HepG2 (cell line): ENCODE measurements around the gene ZNF845. TPM values are rescaled to one million over a fixed set of nuclear protein-coding genes. Genes with fewer than 3 reads are reported as not detected.

Source experiments
- BATF2 ChIP-seq: sonication (generic); formaldehyde crosslinking; IDR thresholded peaks from 2 replicates; pipeline ENCODE4 v1.8.0; 2022; ENCODE audit warnings: mild to moderate bottlenecking, missing genetic modification reagents, moderate library complexity
- DDIT3 ChIP-seq: sonication (generic); formaldehyde crosslinking; IDR thresholded peaks from 2 replicates; pipeline ENCODE4 v1.4.0; 2020; ENCODE audit warnings: mild to moderate bottlenecking, missing genetic modification reagents
- DMAP1 ChIP-seq: IDR thresholded peaks from 2 replicates; pipeline ENCODE4 v1.6.1; 2016
- GLI4 ChIP-seq: sonication (generic); formaldehyde crosslinking; IDR thresholded peaks from 2 replicates; pipeline ENCODE4 v1.5.1; 2020; ENCODE audit warnings: missing genetic modification reagents, mild to moderate bottlenecking, moderate library complexity, borderline replicate concordance
- GMEB2 ChIP-seq: IDR thresholded peaks from 2 replicates; pipeline ENCODE4 v1.6.1; 2016; ENCODE audit warnings: missing biosample characterization, missing genetic modification reagents, low read depth
- KDM3A ChIP-seq: IDR thresholded peaks from 2 replicates; pipeline ENCODE4 v1.6.1; 2018; ENCODE audit warnings: low read depth, missing compliant biosample characterization
- MED8 ChIP-seq: sonication (generic); formaldehyde crosslinking; IDR thresholded peaks from 2 replicates; pipeline ENCODE4 v1.8.1; 2023; ENCODE audit warnings: mild to moderate bottlenecking, missing genetic modification reagents; ENCODE audit not compliant: insufficient replicate concordance
- NKX3-1 ChIP-seq: sonication (generic); formaldehyde crosslinking; IDR thresholded peaks from 2 replicates; pipeline ENCODE4 v1.5.0; 2020; ENCODE audit warnings: missing genetic modification reagents
- NR2F6 ChIP-seq, 2 experiments: IDR thresholded peaks; 2 replicates each; pipeline ENCODE4 v1.6.1; 2016; ENCODE audit warnings: antibody characterized with exemption in 1 of 2, mild to moderate bottlenecking in 1 of 2
- PRPF4 ChIP-seq: fragments of 200-400 bp; formaldehyde crosslinking; IDR thresholded peaks from 2 replicates; pipeline ENCODE4 v1.6.1; 2016; ENCODE audit warnings: low read length, low read depth; ENCODE audit not compliant: poor library complexity, severe bottlenecking
- RARG ChIP-seq: sonication (generic); formaldehyde crosslinking; IDR thresholded peaks from 2 replicates; pipeline ENCODE4 v1.4.0; 2020; ENCODE audit warnings: low read depth, mild to moderate bottlenecking, missing genetic modification reagents
- REXO4 ChIP-seq: sonication (generic); formaldehyde crosslinking; IDR thresholded peaks from 2 replicates; pipeline ENCODE4 v1.8.0; 2022; ENCODE audit warnings: missing genetic modification reagents, mild to moderate bottlenecking, borderline replicate concordance
- ZBTB2 ChIP-seq: sonication (generic); formaldehyde crosslinking; IDR thresholded peaks from 2 replicates; pipeline ENCODE4 v1.8.0; 2022; ENCODE audit warnings: low read depth, missing genetic modification reagents
- ZBTB4 ChIP-seq: sonication (generic); formaldehyde crosslinking; IDR thresholded peaks from 2 replicates; pipeline ENCODE4 v1.4.0; 2020; ENCODE audit warnings: missing genetic modification reagents, mild to moderate bottlenecking, borderline replicate concordance
- ZNF143 ChIP-seq: sonication (generic); formaldehyde crosslinking; IDR thresholded peaks from 2 replicates; pipeline ENCODE4 v1.4.0; 2020; ENCODE audit warnings: missing genetic modification reagents
- ZNF513 ChIP-seq: sonication (generic); formaldehyde crosslinking; conservative IDR thresholded peaks from 2 replicates; pipeline ENCODE4 v1.5.0; 2020; ENCODE audit warnings: missing genetic modification reagents
- ZNF629 ChIP-seq: sonication (generic); formaldehyde crosslinking; conservative IDR thresholded peaks from 2 replicates; pipeline ENCODE4 v1.5.0; 2020; ENCODE audit warnings: missing genetic modification reagents
- ZNF770 ChIP-seq: sonication (generic); formaldehyde crosslinking; IDR thresholded peaks from 2 replicates; pipeline ENCODE4 v1.5.0; 2020; ENCODE audit warnings: mild to moderate bottlenecking, missing genetic modification reagents
- ZNF773 ChIP-seq: sonication (generic); formaldehyde crosslinking; IDR thresholded peaks from 2 replicates; pipeline ENCODE4 v1.4.0; 2020; ENCODE audit warnings: missing genetic modification reagents, borderline replicate concordance
- polyA plus RNA-seq, 8 experiments: library from polyadenylated mRNA; depleted of rRNA in 3 of 8; stranded (reverse) in 7 of 8; unstranded in 1 of 8; fragments of >200 nt; fragmentation: Illumina TruSeq in 4 of 8; extraction: Trizol in 4 of 8; gene quantifications; 2 replicates each; pipeline versions ENCODE4 v1.2.1 to v1.2.3, GENCODE V29; 2011 to 2016; ENCODE audit warnings: low read depth in 4 of 8, missing spikeins in 1 of 8, mixed read lengths in 1 of 8; ENCODE audit not compliant: insufficient read depth in 1 of 8
- total RNA-seq, 5 experiments: library from RNA; depleted of rRNA; stranded (reverse); fragments of >200 nt; fragmentation: Illumina TruSeq; extraction: Trizol; gene quantifications; 2 replicates each; pipeline ENCODE4 v1.2.3, GENCODE V29; 2016; ENCODE audit warnings: low read depth in 1 of 5

The ZNF845 gene
- total and polyA plus RNA-seq, 2 of the 13 experiments (the other 11 are each of a cell fraction or from before 2014, with no cell fraction given): 1.7 to 9.6 TPM

- TF ChIP-seq RARG (CRISPR knock-in tag) (no peak), ZBTB2 (CRISPR knock-in tag) (no peak), ZNF770 (CRISPR knock-in tag) (peak; percentile 38; the same call in 1 of the 2 replicates), ZNF773 (CRISPR knock-in tag) (no peak), ZBTB4 (CRISPR knock-in tag) (no peak), ZNF513 (CRISPR knock-in tag) (no peak), REXO4 (CRISPR knock-in tag) (no peak), ZNF629 (peak; percentile 39; the same call in 1 of the 2 replicates), BATF2 (no peak), ZNF143 (CRISPR knock-in tag) (0 out of 2 replicates have a peak, but pooled peaks have one; percentile 13), NKX3-1 (no peak), GMEB2 (CRISPR knock-in tag) (no peak), NR2F6 (IDR thresholded peaks at IDR 0.05) (no peak), NR2F6 (CRISPR knock-in tag; IDR thresholded peaks at IDR 0.05) (no peak), DDIT3 (CRISPR knock-in tag) (no peak), KDM3A (no peak), DMAP1 (CRISPR knock-in tag) (no peak), PRPF4 (no peak), GLI4 (CRISPR knock-in tag) (no peak), MED8 (no peak)
Measured at GRCh38 chr19:53394522-53394973, 61.0 kb downstream of the ZNF845 start (continued).
